ENCODE data around the gene CFAP70.

Gene CFAP70

DNA sequence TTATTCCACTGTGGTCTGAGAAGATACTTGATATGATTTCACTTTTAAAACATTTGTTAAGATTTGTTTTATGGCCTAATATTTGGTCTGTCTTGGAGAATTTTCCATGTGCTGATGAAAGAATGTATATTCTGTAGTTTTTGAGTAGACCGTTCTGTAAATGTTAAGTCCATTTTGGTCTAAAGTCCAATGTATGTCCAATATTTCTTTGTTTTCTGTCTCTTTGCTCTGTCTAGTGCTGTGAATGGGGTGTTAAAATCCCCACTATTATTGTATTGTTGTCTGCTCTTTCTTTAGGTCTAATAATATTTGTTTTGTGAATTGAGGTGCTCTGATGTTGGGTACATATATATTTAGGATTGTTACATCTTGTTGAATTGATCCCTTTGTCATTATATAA is 142.9 kb downstream of the CFAP70 start:
- Histone ChIP-seq H3K4me3 (no peak overlapping the region), H3K27ac (no peak overlapping the region), H3K36me3 (peaks cover 17 to 32% (median 25%) of the 10 kb centered on the region in 3 donors), H3K9me3 (no peaks in the 10 kb centered on the region), H3K4me1 (no peaks in the 10 kb centered on the region), H3K27me3 (no peaks in the 10 kb centered on the region)
- TF ChIP-seq, protein P1, sequence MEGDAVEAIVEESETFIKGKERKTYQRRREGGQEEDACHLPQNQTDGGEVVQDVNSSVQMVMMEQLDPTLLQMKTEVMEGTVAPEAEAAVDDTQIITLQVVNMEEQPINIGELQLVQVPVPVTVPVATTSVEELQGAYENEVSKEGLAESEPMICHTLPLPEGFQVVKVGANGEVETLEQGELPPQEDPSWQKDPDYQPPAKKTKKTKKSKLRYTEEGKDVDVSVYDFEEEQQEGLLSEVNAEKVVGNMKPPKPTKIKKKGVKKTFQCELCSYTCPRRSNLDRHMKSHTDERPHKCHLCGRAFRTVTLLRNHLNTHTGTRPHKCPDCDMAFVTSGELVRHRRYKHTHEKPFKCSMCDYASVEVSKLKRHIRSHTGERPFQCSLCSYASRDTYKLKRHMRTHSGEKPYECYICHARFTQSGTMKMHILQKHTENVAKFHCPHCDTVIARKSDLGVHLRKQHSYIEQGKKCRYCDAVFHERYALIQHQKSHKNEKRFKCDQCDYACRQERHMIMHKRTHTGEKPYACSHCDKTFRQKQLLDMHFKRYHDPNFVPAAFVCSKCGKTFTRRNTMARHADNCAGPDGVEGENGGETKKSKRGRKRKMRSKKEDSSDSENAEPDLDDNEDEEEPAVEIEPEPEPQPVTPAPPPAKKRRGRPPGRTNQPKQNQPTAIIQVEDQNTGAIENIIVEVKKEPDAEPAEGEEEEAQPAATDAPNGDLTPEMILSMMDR (IDR thresholded peaks at IDR 0.05), result no peak
- intact Hi-C loops (cut with DNase I; ENCODE audit: low total_unique reads), result no loop called here
- no peak for DNase-seq

DNA sequence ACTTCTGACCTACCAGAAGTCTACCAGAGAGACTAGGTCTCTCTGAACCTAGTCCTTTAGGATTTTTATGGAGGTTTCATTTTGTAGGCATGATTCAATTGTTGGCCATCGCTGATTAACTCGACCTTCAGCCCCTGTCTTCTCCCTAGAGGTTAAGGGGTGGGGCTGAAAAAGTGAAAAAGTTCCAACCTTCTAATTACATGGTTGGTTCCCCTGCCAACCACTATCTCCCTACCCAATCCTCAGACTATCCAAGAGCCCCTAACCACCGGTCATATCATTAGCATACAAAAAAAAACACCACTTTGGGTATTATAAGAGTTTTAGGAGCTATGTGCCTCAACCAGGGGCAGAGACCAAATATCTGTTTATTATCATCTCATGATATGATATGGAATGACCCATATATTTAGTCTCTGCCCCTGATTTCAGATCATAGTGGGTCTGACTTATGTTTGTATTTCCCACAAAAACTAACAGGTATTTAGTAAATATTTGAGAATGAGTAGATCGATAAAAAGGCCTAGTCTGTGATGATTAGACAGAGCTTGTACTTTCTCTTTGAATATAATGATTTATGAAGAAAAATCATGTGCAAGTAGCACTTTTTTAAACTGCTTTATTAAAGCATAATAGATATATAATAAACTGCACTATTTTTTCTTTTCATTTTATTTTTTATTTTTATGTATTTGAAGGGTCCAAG is 147.4 kb downstream of the CFAP70 start:
- peaks cover 0 to 40% (median 32%) of the 10 kb centered on the region in 3 donors for H3K36me3 ChIP-seq
- no peaks in the 10 kb centered on the region for H3K27me3 ChIP-seq
- H3K4me3 ChIP-seq, result no peak overlapping the region
- TF ChIP-seq, protein P1 (IDR thresholded peaks at IDR 0.05), result no peak
- DNase-seq, result no peak
- no peaks in the 10 kb centered on the region for H3K4me1 ChIP-seq
- intact Hi-C loops (cut with DNase I; ENCODE audit: low total_unique reads), result no loop called here
- H3K27ac ChIP-seq, result no peak overlapping the region
- no peaks in the 10 kb centered on the region for H3K9me3 ChIP-seq

DNA sequence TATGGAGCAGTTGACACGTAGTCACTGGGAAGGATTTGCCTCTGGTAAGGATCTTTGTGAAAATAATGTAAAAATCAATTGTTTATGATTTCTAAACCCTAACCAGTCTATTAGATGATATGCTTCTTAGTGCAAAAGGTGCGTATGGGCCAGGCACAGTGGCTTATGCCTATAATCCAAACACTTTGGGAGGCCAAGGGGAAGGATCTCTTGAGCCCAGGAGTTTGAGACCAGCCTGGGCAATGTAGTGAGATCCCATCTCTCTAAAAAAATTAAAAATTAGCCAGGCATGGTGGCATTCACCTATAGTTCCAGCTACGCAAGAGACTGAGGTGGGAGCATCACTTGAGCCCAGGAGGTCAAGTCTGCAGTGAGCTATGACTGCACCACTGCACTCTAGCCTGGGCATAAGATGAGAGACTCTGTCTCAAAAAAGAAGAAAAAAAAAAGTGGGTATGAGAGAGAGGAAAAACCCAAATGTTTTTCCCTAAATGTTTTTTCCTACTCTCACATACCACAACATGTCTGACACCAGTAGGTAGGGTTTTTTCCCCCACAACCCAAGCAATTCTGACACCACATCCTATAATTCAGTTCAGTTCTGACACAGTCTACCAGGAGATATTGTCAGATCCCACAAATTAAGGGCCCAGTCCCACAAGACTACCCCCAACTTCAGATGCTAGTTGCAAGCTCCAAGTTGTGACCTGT is 148.1 kb downstream of the CFAP70 start:
- H3K27ac ChIP-seq, result no peak overlapping the region
- TF ChIP-seq, protein P1 (IDR thresholded peaks at IDR 0.05), result no peak
- no peaks in the 10 kb centered on the region for H3K4me1 ChIP-seq
- H3K36me3 ChIP-seq, result peaks cover 0 to 40% (median 31%) of the 10 kb centered on the region in 3 donors
- no peak for DNase-seq
- intact Hi-C loops (cut with DNase I; ENCODE audit: low total_unique reads), result no loop called here
- no peak overlapping the region for H3K4me3 ChIP-seq
- no peaks in the 10 kb centered on the region for H3K9me3 ChIP-seq
- no peaks in the 10 kb centered on the region for H3K27me3 ChIP-seq

DNA sequence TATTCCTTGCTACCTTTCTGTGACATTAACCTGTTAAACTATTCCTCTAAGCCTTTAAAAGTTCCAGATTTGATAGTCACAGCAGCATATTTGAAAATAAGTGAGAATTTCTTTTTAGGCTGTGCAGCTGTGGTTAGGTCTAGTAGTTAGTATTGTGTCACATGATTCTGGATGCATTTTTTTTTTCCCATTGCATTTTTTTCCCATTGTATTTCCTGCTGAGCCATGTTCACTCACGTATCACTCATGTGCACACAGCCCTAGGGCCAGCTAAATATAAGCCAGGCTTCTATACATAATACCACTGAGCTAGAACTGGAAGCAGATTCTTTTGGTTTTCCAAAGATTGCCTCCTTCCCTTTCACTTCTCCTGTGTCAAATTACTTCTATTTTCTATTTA is 149.0 kb downstream of the CFAP70 start:
- DNase-seq, result no peak
- Histone ChIP-seq H3K4me1 (no peaks in the 10 kb centered on the region), H3K27ac (no peak overlapping the region), H3K36me3 (peaks cover 0 to 40% (median 31%) of the 10 kb centered on the region in 3 donors), H3K9me3 (no peaks in the 10 kb centered on the region), H3K27me3 (no peaks in the 10 kb centered on the region), H3K4me3 (no peak overlapping the region)
- TF ChIP-seq, protein P1 (IDR thresholded peaks at IDR 0.05), result no peak
- intact Hi-C loops (cut with DNase I; ENCODE audit: low total_unique reads), result no loop called here

DNA sequence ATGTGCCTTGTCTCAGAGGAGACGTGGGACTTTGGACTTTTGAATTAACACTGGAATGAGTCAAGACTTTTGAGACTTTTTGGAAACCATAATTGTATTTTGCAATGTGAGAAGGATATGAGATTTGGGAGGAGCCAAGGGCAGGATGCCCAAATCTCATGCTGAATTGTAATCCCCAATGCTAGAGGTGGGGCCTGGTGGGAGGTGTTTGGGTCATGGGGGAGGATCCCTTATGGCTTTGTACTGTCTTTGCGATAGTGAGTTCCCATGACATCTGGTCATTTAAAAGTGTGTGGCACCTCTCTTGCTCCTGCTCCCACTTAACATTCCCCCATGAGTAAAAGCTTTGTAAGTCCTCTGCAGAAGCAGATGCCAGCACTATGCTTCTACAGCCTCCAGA is 150.8 kb downstream of the CFAP70 start:
- intact Hi-C loops (cut with DNase I; ENCODE audit: low total_unique reads), result no loop called here
- Histone ChIP-seq H3K9me3 (no peaks in the 10 kb centered on the region), H3K27ac (no peak overlapping the region), H3K27me3 (no peaks in the 10 kb centered on the region), H3K4me3 (no peak overlapping the region), H3K4me1 (no peaks in the 10 kb centered on the region), H3K36me3 (peaks cover 0 to 37% (median 34%) of the 10 kb centered on the region in 3 donors)
- DNase-seq, result peak in 1 of 2 donors; percentile 38
- TF ChIP-seq, protein P1 (IDR thresholded peaks at IDR 0.05), result no peak
